Measurements from ENCODE around the gene AEBP1.

The AEBP1 gene

GRCh38 chr7:44067064-44067951 lies 36.8 kb upstream of the AEBP1 start:
- no peak for DNase-seq

GRCh38 chr7:44068054-44068453 lies 36.1 kb upstream of the AEBP1 start:
- DNase-seq, result no peak

GRCh38 chr7:44071726-44072363 lies 32.3 kb upstream of the AEBP1 start:
- DNase-seq, result no peak

- DNase-seq, result no peak
Measured at GRCh38 chr7:44072364-44073231, 31.5 kb upstream of the AEBP1 start.

- no peak for DNase-seq
Measured at GRCh38 chr7:44073664-44074348, 30.3 kb upstream of the AEBP1 start.

GRCh38 chr7:44074349-44074695 lies 29.8 kb upstream of the AEBP1 start:
- DNase-seq, result no peak

- DNase-seq, result no peak
Measured at GRCh38 chr7:44075296-44076075, 28.7 kb upstream of the AEBP1 start.

- no peak for DNase-seq
Measured at GRCh38 chr7:44076101-44076895, 27.8 kb upstream of the AEBP1 start.

GRCh38 chr7:44077061-44077460 lies 27.1 kb upstream of the AEBP1 start:
- no peak for DNase-seq

GRCh38 chr7:44077681-44078091 lies 26.5 kb upstream of the AEBP1 start:
- DNase-seq, result no peak

- DNase-seq, result no peak
Measured at GRCh38 chr7:44078521-44078920, 25.6 kb upstream of the AEBP1 start.

- DNase-seq, result no peak
Measured at GRCh38 chr7:44079331-44080021, 24.7 kb upstream of the AEBP1 start.

- DNase-seq, result no peak
Measured at GRCh38 chr7:44080118-44080517, 24.0 kb upstream of the AEBP1 start.

- no peak for DNase-seq
Measured at GRCh38 chr7:44080686-44081265, 23.4 kb upstream of the AEBP1 start.

GRCh38 chr7:44081266-44081748 lies 22.8 kb upstream of the AEBP1 start:
- DNase-seq, result no peak

GRCh38 chr7:44082541-44083207 lies 21.5 kb upstream of the AEBP1 start:
- peak; percentile 99 for DNase-seq

- DNase-seq, result no peak
Measured at GRCh38 chr7:44083796-44084195, 20.3 kb upstream of the AEBP1 start.

- no peak for DNase-seq
Measured at GRCh38 chr7:44084701-44085100, 19.4 kb upstream of the AEBP1 start.

GRCh38 chr7:44085546-44085945 lies 18.6 kb upstream of the AEBP1 start:
- DNase-seq, result no peak
